ENCODE results near the gene RPL29.

The RPL29 gene

DNA sequence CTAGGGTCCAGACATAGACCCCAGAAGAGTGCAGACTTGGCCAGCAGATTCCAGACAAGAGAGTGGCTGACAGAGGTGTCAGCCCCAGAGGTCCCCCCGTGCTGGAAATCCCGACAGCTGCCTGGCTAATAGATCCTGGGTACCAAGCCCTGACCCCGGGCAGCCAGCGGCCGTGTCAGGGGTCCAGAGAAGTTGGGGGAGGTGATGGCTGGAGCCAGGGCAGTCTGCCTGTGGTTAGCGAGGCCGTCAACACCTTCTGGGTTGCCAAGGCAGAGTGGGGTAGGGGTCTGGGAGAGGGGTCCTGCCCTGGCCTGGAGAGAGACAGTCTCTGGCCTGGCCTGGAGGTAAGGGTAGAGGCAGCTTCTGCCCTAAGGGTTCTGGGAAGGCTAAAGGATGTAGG lies 25.1 kb upstream of the RPL29 start:
- TF ChIP-seq, protein P1, sequence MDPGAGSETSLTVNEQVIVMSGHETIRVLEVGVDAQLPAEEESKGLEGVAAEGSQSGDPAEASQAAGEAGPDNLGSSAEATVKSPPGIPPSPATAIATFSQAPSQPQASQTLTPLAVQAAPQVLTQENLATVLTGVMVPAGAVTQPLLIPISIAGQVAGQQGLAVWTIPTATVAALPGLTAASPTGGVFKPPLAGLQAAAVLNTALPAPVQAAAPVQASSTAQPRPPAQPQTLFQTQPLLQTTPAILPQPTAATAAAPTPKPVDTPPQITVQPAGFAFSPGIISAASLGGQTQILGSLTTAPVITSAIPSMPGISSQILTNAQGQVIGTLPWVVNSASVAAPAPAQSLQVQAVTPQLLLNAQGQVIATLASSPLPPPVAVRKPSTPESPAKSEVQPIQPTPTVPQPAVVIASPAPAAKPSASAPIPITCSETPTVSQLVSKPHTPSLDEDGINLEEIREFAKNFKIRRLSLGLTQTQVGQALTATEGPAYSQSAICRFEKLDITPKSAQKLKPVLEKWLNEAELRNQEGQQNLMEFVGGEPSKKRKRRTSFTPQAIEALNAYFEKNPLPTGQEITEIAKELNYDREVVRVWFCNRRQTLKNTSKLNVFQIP (CRISPR knock-in tag; IDR thresholded peaks at IDR 0.05; ENCODE audit: borderline replicate concordance, low read depth): no peak
- TF ChIP-seq ZNF70 (CRISPR knock-in tag; IDR thresholded peaks at IDR 0.05): no peak
- no peak for TF ChIP-seq ZFP30 (CRISPR knock-in tag; IDR thresholded peaks at IDR 0.05)
- no peak for TF ChIP-seq ZC3H10 (CRISPR knock-in tag; IDR thresholded peaks at IDR 0.05)
- TF ChIP-seq, protein P2, sequence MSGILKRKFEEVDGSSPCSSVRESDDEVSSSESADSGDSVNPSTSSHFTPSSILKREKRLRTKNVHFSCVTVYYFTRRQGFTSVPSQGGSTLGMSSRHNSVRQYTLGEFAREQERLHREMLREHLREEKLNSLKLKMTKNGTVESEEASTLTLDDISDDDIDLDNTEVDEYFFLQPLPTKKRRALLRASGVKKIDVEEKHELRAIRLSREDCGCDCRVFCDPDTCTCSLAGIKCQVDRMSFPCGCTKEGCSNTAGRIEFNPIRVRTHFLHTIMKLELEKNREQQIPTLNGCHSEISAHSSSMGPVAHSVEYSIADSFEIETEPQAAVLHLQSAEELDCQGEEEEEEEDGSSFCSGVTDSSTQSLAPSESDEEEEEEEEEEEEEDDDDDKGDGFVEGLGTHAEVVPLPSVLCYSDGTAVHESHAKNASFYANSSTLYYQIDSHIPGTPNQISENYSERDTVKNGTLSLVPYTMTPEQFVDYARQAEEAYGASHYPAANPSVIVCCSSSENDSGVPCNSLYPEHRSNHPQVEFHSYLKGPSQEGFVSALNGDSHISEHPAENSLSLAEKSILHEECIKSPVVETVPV (CRISPR knock-in tag; IDR thresholded peaks at IDR 0.05): no peak
- TF ChIP-seq BACH2 (CRISPR knock-in tag; IDR thresholded peaks at IDR 0.05; ENCODE audit: borderline replicate concordance): no peak
- TF ChIP-seq ISL1 (CRISPR knock-in tag; IDR thresholded peaks at IDR 0.05): no peak
- TF ChIP-seq GLIS3 (CRISPR knock-in tag; IDR thresholded peaks at IDR 0.05): no peak
- TF ChIP-seq, protein P3, sequence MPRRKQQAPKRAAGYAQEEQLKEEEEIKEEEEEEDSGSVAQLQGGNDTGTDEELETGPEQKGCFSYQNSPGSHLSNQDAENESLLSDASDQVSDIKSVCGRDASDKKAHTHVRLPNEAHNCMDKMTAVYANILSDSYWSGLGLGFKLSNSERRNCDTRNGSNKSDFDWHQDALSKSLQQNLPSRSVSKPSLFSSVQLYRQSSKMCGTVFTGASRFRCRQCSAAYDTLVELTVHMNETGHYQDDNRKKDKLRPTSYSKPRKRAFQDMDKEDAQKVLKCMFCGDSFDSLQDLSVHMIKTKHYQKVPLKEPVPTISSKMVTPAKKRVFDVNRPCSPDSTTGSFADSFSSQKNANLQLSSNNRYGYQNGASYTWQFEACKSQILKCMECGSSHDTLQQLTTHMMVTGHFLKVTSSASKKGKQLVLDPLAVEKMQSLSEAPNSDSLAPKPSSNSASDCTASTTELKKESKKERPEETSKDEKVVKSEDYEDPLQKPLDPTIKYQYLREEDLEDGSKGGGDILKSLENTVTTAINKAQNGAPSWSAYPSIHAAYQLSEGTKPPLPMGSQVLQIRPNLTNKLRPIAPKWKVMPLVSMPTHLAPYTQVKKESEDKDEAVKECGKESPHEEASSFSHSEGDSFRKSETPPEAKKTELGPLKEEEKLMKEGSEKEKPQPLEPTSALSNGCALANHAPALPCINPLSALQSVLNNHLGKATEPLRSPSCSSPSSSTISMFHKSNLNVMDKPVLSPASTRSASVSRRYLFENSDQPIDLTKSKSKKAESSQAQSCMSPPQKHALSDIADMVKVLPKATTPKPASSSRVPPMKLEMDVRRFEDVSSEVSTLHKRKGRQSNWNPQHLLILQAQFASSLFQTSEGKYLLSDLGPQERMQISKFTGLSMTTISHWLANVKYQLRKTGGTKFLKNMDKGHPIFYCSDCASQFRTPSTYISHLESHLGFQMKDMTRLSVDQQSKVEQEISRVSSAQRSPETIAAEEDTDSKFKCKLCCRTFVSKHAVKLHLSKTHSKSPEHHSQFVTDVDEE (CRISPR knock-in tag; IDR thresholded peaks at IDR 0.05): no peak
- no peak for TF ChIP-seq RARB (CRISPR knock-in tag; IDR thresholded peaks at IDR 0.05)
- TF ChIP-seq TCF4 (CRISPR knock-in tag; IDR thresholded peaks at IDR 0.05; ENCODE audit: borderline replicate concordance): no peak
- TF ChIP-seq ESRRG (CRISPR knock-in tag; IDR thresholded peaks at IDR 0.05): no peak
- TF ChIP-seq, protein P4, sequence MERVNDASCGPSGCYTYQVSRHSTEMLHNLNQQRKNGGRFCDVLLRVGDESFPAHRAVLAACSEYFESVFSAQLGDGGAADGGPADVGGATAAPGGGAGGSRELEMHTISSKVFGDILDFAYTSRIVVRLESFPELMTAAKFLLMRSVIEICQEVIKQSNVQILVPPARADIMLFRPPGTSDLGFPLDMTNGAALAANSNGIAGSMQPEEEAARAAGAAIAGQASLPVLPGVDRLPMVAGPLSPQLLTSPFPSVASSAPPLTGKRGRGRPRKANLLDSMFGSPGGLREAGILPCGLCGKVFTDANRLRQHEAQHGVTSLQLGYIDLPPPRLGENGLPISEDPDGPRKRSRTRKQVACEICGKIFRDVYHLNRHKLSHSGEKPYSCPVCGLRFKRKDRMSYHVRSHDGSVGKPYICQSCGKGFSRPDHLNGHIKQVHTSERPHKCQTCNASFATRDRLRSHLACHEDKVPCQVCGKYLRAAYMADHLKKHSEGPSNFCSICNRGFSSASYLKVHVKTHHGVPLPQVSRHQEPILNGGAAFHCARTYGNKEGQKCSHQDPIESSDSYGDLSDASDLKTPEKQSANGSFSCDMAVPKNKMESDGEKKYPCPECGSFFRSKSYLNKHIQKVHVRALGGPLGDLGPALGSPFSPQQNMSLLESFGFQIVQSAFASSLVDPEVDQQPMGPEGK (CRISPR knock-in tag; IDR thresholded peaks at IDR 0.05; ENCODE audit: borderline replicate concordance): no peak
- TF ChIP-seq OSR1 (CRISPR knock-in tag; IDR thresholded peaks at IDR 0.05): no peak
- no peak for TF ChIP-seq PPARA (CRISPR knock-in tag; IDR thresholded peaks at IDR 0.05; ENCODE audit: borderline replicate concordance)
- ATAC-seq: no peak

DNA sequence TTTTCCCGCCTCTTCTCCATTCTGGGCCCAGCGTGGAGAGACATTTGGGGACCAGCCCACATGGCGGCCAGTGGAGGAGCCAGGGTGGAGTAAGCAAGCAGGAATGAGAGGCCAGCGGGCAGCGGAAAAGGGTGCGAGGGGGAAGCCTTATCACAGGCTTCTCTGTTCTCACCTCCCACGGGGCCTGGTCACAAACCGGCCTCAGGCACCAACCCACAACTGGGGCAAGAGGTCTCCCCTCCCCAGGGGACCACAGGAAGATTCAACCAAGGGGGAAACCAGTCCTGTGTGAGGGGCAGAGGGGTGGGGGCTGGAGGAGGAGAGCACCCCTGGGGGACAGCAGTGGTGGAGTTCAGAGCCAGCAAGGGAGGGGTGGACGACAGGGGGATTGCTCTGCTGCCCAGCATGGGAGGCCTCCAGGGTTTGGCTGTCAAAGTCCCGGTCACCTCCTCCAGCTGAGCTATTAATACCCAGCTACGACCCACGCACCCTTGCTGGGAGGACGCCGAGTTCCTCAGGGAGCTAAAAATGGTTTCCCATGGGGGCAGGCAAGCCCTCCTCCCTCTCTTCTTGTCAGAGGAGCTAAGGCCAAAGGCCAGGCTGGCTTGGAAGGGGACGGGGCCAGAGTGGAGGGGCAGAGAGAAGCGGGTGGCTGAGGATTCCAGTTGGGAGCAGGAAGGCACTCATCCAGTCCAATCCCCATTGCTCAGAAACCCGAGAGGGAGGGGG lies 23.8 kb upstream of the RPL29 start:
- ATAC-seq: no peak
- TF ChIP-seq, protein P1 (CRISPR knock-in tag; IDR thresholded peaks at IDR 0.05; ENCODE audit: borderline replicate concordance, low read depth): no peak
- TF ChIP-seq CSDC2 (CRISPR knock-in tag; IDR thresholded peaks at IDR 0.05) (no peak), ZNF8 (CRISPR knock-in tag; IDR thresholded peaks at IDR 0.05) (no peak)

DNA sequence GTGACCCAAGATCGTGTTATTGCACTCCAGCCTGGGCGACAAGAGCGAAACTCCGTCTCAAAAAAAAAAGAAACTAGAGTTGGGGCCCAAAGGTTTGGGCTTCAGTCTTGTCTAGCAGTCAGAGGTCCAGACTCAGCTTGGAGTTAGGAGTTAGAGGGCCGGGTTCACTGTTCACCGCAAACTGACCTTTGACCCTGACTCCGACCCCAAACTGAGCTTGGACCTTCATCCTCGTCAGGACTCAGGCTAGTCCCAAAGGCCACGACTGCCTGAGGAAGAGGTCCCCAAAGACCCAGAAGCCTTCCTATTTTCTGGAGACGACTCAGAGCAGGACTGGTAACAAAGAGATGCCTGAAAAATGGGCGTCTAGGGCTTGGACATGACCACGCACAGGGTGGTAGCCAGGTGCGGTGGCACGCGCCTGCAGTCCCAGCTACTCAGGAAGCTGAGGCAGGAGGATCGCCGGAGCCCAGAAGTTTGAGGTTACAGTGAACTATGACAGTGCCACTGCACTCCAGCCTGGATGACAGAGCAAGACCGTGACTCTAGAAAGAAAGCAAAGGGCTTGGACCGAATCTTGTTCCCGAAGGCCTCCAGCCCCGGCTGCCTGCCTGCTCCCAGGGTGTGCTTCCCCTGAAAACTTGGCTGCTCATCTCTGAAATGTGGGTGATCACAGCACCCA lies 22.8 kb upstream of the RPL29 start:
- ATAC-seq: no peak
- TF ChIP-seq GLIS3 (CRISPR knock-in tag; IDR thresholded peaks at IDR 0.05): no peak
- TF ChIP-seq CSDC2 (CRISPR knock-in tag; IDR thresholded peaks at IDR 0.05): no peak
- TF ChIP-seq ESRRG (CRISPR knock-in tag; IDR thresholded peaks at IDR 0.05): no peak
- no peak for TF ChIP-seq ZNF70 (CRISPR knock-in tag; IDR thresholded peaks at IDR 0.05)

DNA sequence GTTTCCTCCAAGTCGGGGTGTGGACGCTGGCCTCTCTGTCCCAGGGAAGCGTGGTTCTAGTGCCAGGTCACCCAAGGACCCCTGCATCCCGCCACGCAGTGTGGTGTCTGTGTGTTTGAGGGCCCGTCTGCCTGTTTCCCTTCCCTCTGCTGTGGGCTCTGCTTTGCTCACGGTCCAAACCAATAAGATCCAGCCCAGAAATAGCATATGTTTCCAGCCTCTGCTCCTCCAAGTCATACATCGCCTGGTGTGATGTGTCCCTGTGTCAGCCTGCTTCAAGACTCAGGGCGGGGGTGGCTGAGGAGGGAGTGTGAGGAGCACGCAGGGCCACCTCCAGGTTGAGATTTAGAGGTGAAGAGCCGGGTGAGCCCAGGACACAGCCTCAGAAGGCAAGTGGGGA lies 21.9 kb upstream of the RPL29 start:
- TF ChIP-seq SNAI2 (CRISPR knock-in tag; IDR thresholded peaks at IDR 0.05): no peak
- TF ChIP-seq TOX (CRISPR knock-in tag; IDR thresholded peaks at IDR 0.05; ENCODE audit: borderline replicate concordance): no peak
- no peak for TF ChIP-seq PPARA (CRISPR knock-in tag; IDR thresholded peaks at IDR 0.05; ENCODE audit: borderline replicate concordance)
- no peak for TF ChIP-seq CSDC2 (CRISPR knock-in tag; IDR thresholded peaks at IDR 0.05)
- no peak for ATAC-seq
